IPS DF 4.7 (cell line): ENCODE results near the gene CLIC1.
A peak's percentile ranks its signal among the peaks of the same experiment; 100 is the strongest.

Experiments used
- DNase-seq: peaks from one replicate; pipeline ENCODE4 v3.0.0-alpha.2; 2013; ENCODE audit warnings: low spot score; ENCODE audit errors: extremely low read depth

Gene CLIC1

GRCh38 chr6:31739639-31740396 is 3.5 kb upstream of the CLIC1 start, which contains the start of gene MSH5:
TSS of gene MSH5 (plus strand) at chr6:31740005. CDS start at chr6:31740467, 462 bp downstream.
- peak; percentile 97 for DNase-seq

- no peak for DNase-seq
Measured at GRCh38 chr6:31737991-31738979, 2.0 kb upstream of the CLIC1 start.

GRCh38 chr6:31737315-31737990 is 1.1 kb upstream of the CLIC1 start:
- no peak for DNase-seq

GRCh38 chr6:31736768-31737314 is 511 bp upstream of the CLIC1 start:
- no peak for DNase-seq

GRCh38 chr6:31734821-31735406 is 1.4 kb downstream of the CLIC1 start:
- DNase-seq = peak; percentile 49

GRCh38 chr6:31734247-31734820 is 2.0 kb downstream of the CLIC1 start:
- DNase-seq = no peak

- DNase-seq = no peak
Measured at GRCh38 chr6:31733734-31734133, 2.6 kb downstream of the CLIC1 start.

- DNase-seq = no peak
Measured at GRCh38 chr6:31732029-31732428, 4.3 kb downstream of the CLIC1 start.

- no peak for DNase-seq
Measured at GRCh38 chr6:31730631-31731086, 5.7 kb downstream of the CLIC1 start.

- DNase-seq = peak; percentile 46
Measured at GRCh38 chr6:31729979-31730630, 6.2 kb downstream of the CLIC1 start.

GRCh38 chr6:31729515-31729978 is 6.8 kb downstream of the CLIC1 start:
- DNase-seq = peak; percentile 71

GRCh38 chr6:31728767-31729514 is 7.4 kb downstream of the CLIC1 start, which contains the start of gene DDAH2:
TSS of gene DDAH2 (minus strand) at chr6:31729299. CDS start at chr6:31729161, 138 bp downstream.
- DNase-seq = no peak

- no peak for DNase-seq
Measured at GRCh38 chr6:31727717-31728671, 8.3 kb downstream of the CLIC1 start.

GRCh38 chr6:31727034-31727716 is 9.2 kb downstream of the CLIC1 start:
- DNase-seq = no peak

GRCh38 chr6:31725502-31726350 is 10.6 kb downstream of the CLIC1 start:
- DNase-seq = no peak

GRCh38 chr6:31723980-31724691 is 12.2 kb downstream of the CLIC1 start:
- no peak for DNase-seq
